K562 (cell line): ENCODE data around the gene ACKR1. TPM values are rescaled to one million over a fixed set of nuclear protein-coding genes. Genes with fewer than 3 reads are reported as not detected.
A peak's percentile ranks its signal among the peaks of the same experiment; 100 is the strongest.

Experiments
- AFF1 ChIP-seq, 2 experiments: fragments of 450-650 bp; IDR thresholded peaks; 2 replicates each; pipeline ENCODE4 v1.6.1; 2018; ENCODE audit warnings: mild to moderate bottlenecking in 2 of 2, low read depth in 1 of 2; ENCODE audit not compliant: partially characterized antibody in 2 of 2
- ATF1 ChIP-seq, 2 experiments: fragments of 450-650 bp in 1 of 2; IDR thresholded peaks; 2 replicates each; pipeline ENCODE4 v1.6.1; 2016; ENCODE audit warnings: missing compliant biosample characterization in 1 of 2, missing genetic modification characterization in 1 of 2
- BACH1 ChIP-seq: fragments of 200-800 bp; sonication (Bioruptor generic); IDR thresholded peaks from 2 replicates; pipeline ENCODE4 v1.6.1; 2016; ENCODE audit warnings: missing genetic modification characterization, missing compliant biosample characterization
- BMI1 ChIP-seq: fragments of 150-350 bp; IDR thresholded peaks from 2 replicates; pipeline ENCODE4 v1.6.1; 2014; ENCODE audit warnings: low read length
- EHMT2 ChIP-seq: fragments of 450-650 bp; IDR thresholded peaks from 2 replicates; pipeline ENCODE4 v1.6.1; 2018; ENCODE audit warnings: antibody characterized with exemption
- EZH2 ChIP-seq: IDR thresholded peaks from 2 replicates; pipeline ENCODE4 v1.6.1; 2012; ENCODE audit warnings: low read depth, mild to moderate bottlenecking, inconsistent platforms, low read length, borderline replicate concordance
- FOXA3 ChIP-seq, 2 experiments: fragments of 450-650 bp in 1 of 2; sonication (generic) in 1 of 2; formaldehyde crosslinking; IDR thresholded peaks in 1 of 2; conservative IDR thresholded peaks in 1 of 2; 2 replicates each; pipeline versions ENCODE4 v1.4.0 to v1.8.0; 2020 to 2022; ENCODE audit warnings: mild to moderate bottlenecking in 2 of 2, missing genetic modification reagents in 1 of 2
- FOXP1 ChIP-seq: sonication (generic); formaldehyde crosslinking; IDR thresholded peaks from 2 replicates; pipeline ENCODE4 v1.8.0; 2022; ENCODE audit warnings: mild to moderate bottlenecking, missing genetic modification reagents
- HDAC8 ChIP-seq: fragments of 450-650 bp; IDR thresholded peaks from 2 replicates; pipeline ENCODE4 v1.6.1; 2016; ENCODE audit warnings: mild to moderate bottlenecking, missing genetic modification characterization, moderate library complexity, missing compliant biosample characterization
- HMGXB4 ChIP-seq: sonication (generic); formaldehyde crosslinking; IDR thresholded peaks from 2 replicates; pipeline ENCODE4 v1.8.1; 2023; ENCODE audit warnings: mild to moderate bottlenecking, missing genetic modification reagents
- MIER1 ChIP-seq: fragments of 450-650 bp; IDR thresholded peaks from 2 replicates; pipeline ENCODE4 v1.6.1; 2016; ENCODE audit warnings: antibody characterized with exemption, mild to moderate bottlenecking, low read depth
- NFYB ChIP-seq: IDR thresholded peaks from 2 replicates; pipeline ENCODE4 v1.6.1; 2011; ENCODE audit warnings: mild to moderate bottlenecking, moderate library complexity; ENCODE audit not compliant: insufficient read length; ENCODE audit errors: extremely low read depth
- PCBP2 ChIP-seq: fragments of 200-400 bp; formaldehyde crosslinking; IDR thresholded peaks from 2 replicates; pipeline ENCODE4 v1.6.1; 2018; ENCODE audit warnings: low read length, low read depth, mild to moderate bottlenecking, moderate library complexity; ENCODE audit not compliant: poor library complexity, severe bottlenecking
- RCOR1 ChIP-seq, 2 experiments: IDR thresholded peaks; 2 replicates each; pipeline ENCODE4 v1.6.1; 2012; ENCODE audit warnings: low read depth in 2 of 2, low read length in 2 of 2, borderline replicate concordance in 1 of 2, improper control_type of control experiment in 1 of 2
- SMAD3 ChIP-seq: fragments of 450-650 bp; formaldehyde crosslinking; conservative IDR thresholded peaks from 2 replicates; pipeline ENCODE4 v1.4.0; 2020; ENCODE audit warnings: mild to moderate bottlenecking
- TCF3 ChIP-seq: sonication (generic); formaldehyde crosslinking; IDR thresholded peaks from 2 replicates; pipeline ENCODE4 v1.4.0; 2020; ENCODE audit warnings: mild to moderate bottlenecking, missing genetic modification reagents
- TEAD2 ChIP-seq: fragments of 450-650 bp; IDR thresholded peaks from 2 replicates; pipeline ENCODE4 v1.6.1; 2016; ENCODE audit warnings: missing genetic modification characterization, control low read depth, missing compliant biosample characterization
- TEAD4 ChIP-seq, 2 experiments: sonication (generic) in 1 of 2; formaldehyde crosslinking in 1 of 2; IDR thresholded peaks; 2 replicates each; pipeline versions ENCODE4 v1.6.1 to v1.8.0; 2012 to 2022; ENCODE audit warnings: borderline replicate concordance in 1 of 2, inconsistent platforms in 1 of 2, low read length in 1 of 2, mild to moderate bottlenecking in 1 of 2, missing genetic modification reagents in 1 of 2
- USF2 ChIP-seq: sonication (generic); formaldehyde crosslinking; IDR thresholded peaks from 2 replicates; pipeline ENCODE4 v1.5.0; 2020; ENCODE audit warnings: missing genetic modification reagents
- ZBTB1 ChIP-seq: sonication (generic); formaldehyde crosslinking; IDR thresholded peaks from 2 replicates; pipeline ENCODE4 v1.8.1; 2023; ENCODE audit warnings: missing genetic modification reagents, low read depth, mild to moderate bottlenecking, borderline replicate concordance
- ZNF583 ChIP-seq: fragments of 250-450 bp; sonication (Bioruptor Pico); IDR thresholded peaks from 2 replicates; pipeline ENCODE4 v1.4.0; 2020
- polyA plus RNA-seq, 8 experiments: library from polyadenylated mRNA; depleted of rRNA in 4 of 8; stranded (reverse) in 5 of 8; unstranded in 3 of 8; fragments of >200 nt; fragmentation: Nextera tagmentation in 2 of 8; fragmentation: Illumina TruSeq in 1 of 8; extraction: Ambion mirVana in 2 of 8; extraction: Trizol in 1 of 8; gene quantifications; 2 replicates each; pipeline versions ENCODE4 v1.2.1 to v1.2.3, GENCODE V29; 2011 to 2014; ENCODE audit warnings: inconsistent platforms in 1 of 8, missing spikeins in 1 of 8
- total RNA-seq, 7 experiments: library from RNA; depleted of rRNA in 6 of 7; stranded (reverse); fragments of >200 nt in 6 of 7; fragmentation: Illumina TruSeq in 2 of 7; extraction: Trizol in 2 of 7; gene quantifications; 2 replicates each; pipeline versions ENCODE4 v1.2.1 to v1.2.3, GENCODE V29; 2011 to 2021; ENCODE audit warnings: low replicate concordance in 1 of 7

ACKR1 gene
- total and polyA plus RNA-seq, 9 of the 15 experiments (the other 6 are each of a cell fraction or from before 2014, with no cell fraction given): 0.07 to 0.64 (median 0.18) TPM

GRCh38 chr1:159177272-159177907 is 27.3 kb upstream of the ACKR1 start (continued):
- peak; percentile 85; the same call in 1 of the 2 replicates for TF ChIP-seq HMGXB4 (CRISPR knock-in tag)
- peak; percentile 81; the same call in 1 of the 2 replicates for TF ChIP-seq BACH1 (tag)
- TF ChIP-seq FOXA3 (CRISPR knock-in tag; conservative IDR thresholded peaks at IDR 0.05 in 1 of 2, IDR thresholded peaks at IDR 0.05 in 1 of 2): 0 out of 4 replicates have a peak, but pooled peaks of 1 of the 2 experiments have one; percentile 57
- TF ChIP-seq ZBTB1 (CRISPR knock-in tag): peak; percentile 79
- peak in 1 of 2 experiments; percentile 95; a peak in 2 of 4 replicates for TF ChIP-seq RCOR1 (IDR thresholded peaks at IDR 0.05; ENCODE audit: borderline replicate concordance in 1 of 2, low read depth in 2 of 2, low read length in 2 of 2)
- no peak for TF ChIP-seq PCBP2
- peak in 1 of 2 experiments; percentile 100 for TF ChIP-seq AFF1 (IDR thresholded peaks at IDR 0.05; ENCODE audit: low read depth in 1 of 2, partially characterized antibody in 2 of 2)
- TF ChIP-seq EHMT2: peak; percentile 100
- peak; percentile 58; the same call in 1 of the 2 replicates for TF ChIP-seq SMAD3
- peak; percentile 87 for TF ChIP-seq FOXP1
- peak; percentile 53; the same call in 1 of the 2 replicates for TF ChIP-seq TEAD2 (tag)
- no peak for TF ChIP-seq EZH2
- no peak for TF ChIP-seq TEAD4 (IDR thresholded peaks at IDR 0.05; ENCODE audit: low read length)
- TF ChIP-seq TEAD4 (CRISPR knock-in tag; IDR thresholded peaks at IDR 0.05; ENCODE audit: borderline replicate concordance): peak; percentile 79; the same call in 1 of the 2 replicates
- 0 out of 2 replicates have a peak, but pooled peaks have one; percentile 26 for TF ChIP-seq TCF3
- TF ChIP-seq NFYB: no peak
- peak; percentile 84; the same call in 1 of the 2 replicates for TF ChIP-seq ZNF583 (CRISPR knock-in tag)
- TF ChIP-seq USF2 (CRISPR knock-in tag): peak; percentile 64
- TF ChIP-seq ATF1 (CRISPR knock-in tag; IDR thresholded peaks at IDR 0.05): peak; percentile 71
- no peak for TF ChIP-seq ATF1 (tag; IDR thresholded peaks at IDR 0.05)
- TF ChIP-seq MIER1: peak; percentile 99
- no peak for TF ChIP-seq BMI1
- TF ChIP-seq HDAC8 (tag): no peak
